Cardiac muscle cell (in vitro differentiated cells and primary cell): ENCODE measurements around the gene VAPA. TPM values are rescaled to one million over a fixed set of nuclear protein-coding genes. Genes with fewer than 3 reads are reported as not detected.
A peak's percentile ranks its signal among the peaks of the same experiment; 100 is the strongest.

Experiments
- DNase-seq, 2 donors: peaks; one replicate each; pipeline versions ENCODE4 v3.0.0 to v3.0.0-alpha.2; 2010 to 2017; ENCODE audit warnings: low read depth in 1 of 2, low spot score in 1 of 2
- H3K27ac ChIP-seq: fragments of 200-600 bp; sonication (generic); 2 replicates; pipeline ENCODE4 v1.5.1; 2016
- H3K27me3 ChIP-seq: fragments of 200-600 bp; sonication (generic); 2 replicates; pipeline ENCODE4 v1.6.0; 2016; ENCODE audit warnings: control low read depth
- H3K36me3 ChIP-seq: fragments of 200-600 bp; sonication (generic); 2 replicates; pipeline ENCODE4 v1.5.1; 2016; ENCODE audit warnings: control low read depth
- H3K4me1 ChIP-seq: fragments of 200-600 bp; sonication (generic); 2 replicates; pipeline ENCODE4 v1.8.1; 2017; ENCODE audit warnings: low read depth, mild to moderate bottlenecking, mixed run types
- H3K4me3 ChIP-seq: fragments of 200-600 bp; sonication (generic); 2 replicates; pipeline ENCODE4 v1.5.1; 2016; ENCODE audit warnings: mild to moderate bottlenecking
- H3K9me3 ChIP-seq: fragments of 200-600 bp; sonication (generic); 2 replicates; pipeline ENCODE4 v1.5.1; 2017; ENCODE audit warnings: low read depth, mild to moderate bottlenecking, control low read depth
- CTCF ChIP-seq: IDR thresholded peaks from 2 replicates; pipeline ENCODE4 v1.5.1; 2012; ENCODE audit warnings: low read depth, mild to moderate bottlenecking, low read length
- polyA plus RNA-seq: library from polyadenylated mRNA; unstranded; fragments of >200 nt; fragmentation: Nextera tagmentation; extraction: Ambion mirVana; gene quantifications from 2 replicates; pipeline ENCODE4 v1.2.1, GENCODE V29; 2016
- total RNA-seq: library from RNA; depleted of rRNA; stranded (reverse); fragments of >200 nt; gene quantifications from 2 replicates; pipeline ENCODE4 v1.2.3, GENCODE V29; 2016

The VAPA gene
- 137 and 138 TPM in 2 replicates for total RNA-seq
- 215 and 260 TPM in 2 replicates for polyA plus RNA-seq

GRCh38 chr18:9913526-9914333 is at the start of gene VAPA:
Gene VAPA, plus strand, starts transcription at chr18:9914016. Its CDS starts 241 bp downstream, at chr18:9914257.
- no peak for TF ChIP-seq CTCF
- Histone ChIP-seq H3K27me3 (no peaks in the 10 kb centered on the region), H3K4me1 (peaks cover 20% of the 10 kb centered on the region), H3K4me3 (peak within 1 kb of the TSS; percentile 75), H3K9me3 (no peaks in the 10 kb centered on the region), H3K27ac (peak within 1 kb of the TSS; percentile 95), H3K36me3 (no peaks in the 10 kb centered on the region)
- peak; percentile 97 to 98 for DNase-seq

GRCh38 chr18:9865764-9866490 is 47.9 kb upstream of the VAPA start:
- H3K36me3 ChIP-seq = no peaks in the 10 kb centered on the region
- H3K27ac ChIP-seq = no peak overlapping the region
- no peak overlapping the region for H3K4me3 ChIP-seq
- no peaks in the 10 kb centered on the region for H3K9me3 ChIP-seq
- no peak for DNase-seq
- H3K4me1 ChIP-seq = peaks cover 14% of the 10 kb centered on the region
- H3K27me3 ChIP-seq = peaks cover 31% of the 10 kb centered on the region
- TF ChIP-seq CTCF = no peak

GRCh38 chr18:9866627-9867026 is 47.2 kb upstream of the VAPA start:
- TF ChIP-seq CTCF = no peak
- Histone ChIP-seq H3K27me3 (peaks cover 31% of the 10 kb centered on the region), H3K4me3 (no peak overlapping the region), H3K4me1 (peaks cover 14% of the 10 kb centered on the region), H3K9me3 (no peaks in the 10 kb centered on the region), H3K27ac (no peak overlapping the region), H3K36me3 (no peaks in the 10 kb centered on the region)
- no peak for DNase-seq

- TF ChIP-seq CTCF = no peak
- no peak for DNase-seq
- H3K4me1 ChIP-seq = peaks cover 14% of the 10 kb centered on the region
- no peak overlapping the region for H3K27ac ChIP-seq
- H3K4me3 ChIP-seq = no peak overlapping the region
- H3K36me3 ChIP-seq = no peaks in the 10 kb centered on the region
- no peaks in the 10 kb centered on the region for H3K9me3 ChIP-seq
- H3K27me3 ChIP-seq = peaks cover 26% of the 10 kb centered on the region
These were observed 46.7 kb upstream of the VAPA start for GRCh38 chr18:9867071-9867594.

- DNase-seq = peak in 1 of 2 donors; percentile 27
- Histone ChIP-seq H3K4me1 (peaks cover 14% of the 10 kb centered on the region), H3K36me3 (no peaks in the 10 kb centered on the region), H3K4me3 (no peak overlapping the region), H3K27ac (no peak overlapping the region), H3K27me3 (peaks cover 6% of the 10 kb centered on the region), H3K9me3 (no peaks in the 10 kb centered on the region)
- no peak for TF ChIP-seq CTCF
These were observed 44.7 kb upstream of the VAPA start for GRCh38 chr18:9868857-9869714.
